HepG2 (cell line): ENCODE results near the gene CLIC3. TPM values are rescaled to one million over a fixed set of nuclear protein-coding genes. Genes with fewer than 3 reads are reported as not detected.
A peak's percentile ranks its signal among the peaks of the same experiment; 100 is the strongest.

ENCODE experiments used
- ARID2 ChIP-seq: sonication (generic); formaldehyde crosslinking; IDR thresholded peaks from 2 replicates; pipeline ENCODE4 v1.8.1; 2022; ENCODE audit warnings: mild to moderate bottlenecking, missing genetic modification reagents, borderline replicate concordance
- EEA1 ChIP-seq: sonication (generic); formaldehyde crosslinking; IDR thresholded peaks from 2 replicates; pipeline ENCODE4 v1.5.1; 2020; ENCODE audit warnings: mild to moderate bottlenecking, missing genetic modification reagents, borderline replicate concordance
- MBNL3 ChIP-seq: fragments of 250-450 bp; sonication (Bioruptor Pico); conservative IDR thresholded peaks from 2 replicates; pipeline ENCODE4 v1.8.0; 2022; ENCODE audit warnings: mild to moderate bottlenecking, inconsistent platforms
- MTERF4 ChIP-seq: sonication (generic); formaldehyde crosslinking; IDR thresholded peaks from 2 replicates; pipeline ENCODE4 v1.8.0; 2023; ENCODE audit warnings: mild to moderate bottlenecking, missing genetic modification reagents
- MYNN ChIP-seq: sonication (generic); formaldehyde crosslinking; IDR thresholded peaks from 2 replicates; pipeline ENCODE4 v1.4.0; 2020; ENCODE audit warnings: mild to moderate bottlenecking, low read depth, missing genetic modification reagents
- NR2C2 ChIP-seq: sonication (generic); formaldehyde crosslinking; IDR thresholded peaks from 2 replicates; pipeline ENCODE4 v1.4.0; 2020; ENCODE audit warnings: missing genetic modification reagents, mild to moderate bottlenecking, moderate library complexity, borderline replicate concordance
- PHF21A ChIP-seq: sonication (generic); formaldehyde crosslinking; IDR thresholded peaks from 2 replicates; pipeline ENCODE4 v1.5.0; 2020; ENCODE audit warnings: mild to moderate bottlenecking, missing genetic modification reagents
- POLR2G ChIP-seq: fragments of 200-400 bp; formaldehyde crosslinking; IDR thresholded peaks from 2 replicates; pipeline ENCODE4 v1.6.1; 2018; ENCODE audit warnings: mild to moderate bottlenecking, low read depth, low read length, moderate library complexity
- PRDM4 ChIP-seq: sonication (generic); formaldehyde crosslinking; IDR thresholded peaks from 2 replicates; pipeline ENCODE4 v1.9.0; 2021; ENCODE audit warnings: missing genetic modification reagents, borderline replicate concordance
- TGIF2 ChIP-seq: IDR thresholded peaks from 2 replicates; pipeline ENCODE4 v1.6.1; 2016; ENCODE audit warnings: control low read depth, missing compliant biosample characterization
- U2AF2 ChIP-seq: fragments of 200-400 bp; formaldehyde crosslinking; IDR thresholded peaks from 2 replicates; pipeline ENCODE4 v1.6.1; 2017; ENCODE audit warnings: low read depth, mild to moderate bottlenecking, low read length
- ZBTB20 ChIP-seq: sonication (generic); formaldehyde crosslinking; IDR thresholded peaks from 2 replicates; pipeline ENCODE4 v1.8.1; 2023; ENCODE audit warnings: missing genetic modification reagents, low read depth, mild to moderate bottlenecking, borderline replicate concordance
- ZBTB34 ChIP-seq: sonication (generic); formaldehyde crosslinking; IDR thresholded peaks from 2 replicates; pipeline ENCODE4 v1.8.0; 2022; ENCODE audit warnings: mild to moderate bottlenecking, missing genetic modification reagents
- ZNF10 ChIP-seq: sonication (generic); formaldehyde crosslinking; IDR thresholded peaks from 2 replicates; pipeline ENCODE4 v1.4.0; 2020; ENCODE audit warnings: mild to moderate bottlenecking, low read depth, missing genetic modification reagents, borderline replicate concordance
- ZNF12 ChIP-seq: sonication (generic); formaldehyde crosslinking; IDR thresholded peaks from 2 replicates; pipeline ENCODE4 v1.5.0; 2020; ENCODE audit warnings: missing genetic modification reagents
- ZNF839 ChIP-seq: sonication (generic); formaldehyde crosslinking; IDR thresholded peaks from 2 replicates; pipeline ENCODE4 v1.4.0; 2020; ENCODE audit warnings: missing genetic modification reagents, mild to moderate bottlenecking, borderline replicate concordance
- polyA plus RNA-seq, 8 experiments: library from polyadenylated mRNA; depleted of rRNA in 3 of 8; stranded (reverse) in 7 of 8; unstranded in 1 of 8; fragments of >200 nt; fragmentation: Illumina TruSeq in 4 of 8; extraction: Trizol in 4 of 8; gene quantifications; 2 replicates each; pipeline versions ENCODE4 v1.2.1 to v1.2.3, GENCODE V29; 2011 to 2016; ENCODE audit warnings: low read depth in 4 of 8, missing spikeins in 1 of 8, mixed read lengths in 1 of 8; ENCODE audit not compliant: insufficient read depth in 1 of 8
- total RNA-seq, 5 experiments: library from RNA; depleted of rRNA; stranded (reverse); fragments of >200 nt; fragmentation: Illumina TruSeq; extraction: Trizol; gene quantifications; 2 replicates each; pipeline ENCODE4 v1.2.3, GENCODE V29; 2016; ENCODE audit warnings: low read depth in 1 of 5
- TF ChIP-seq, protein P1 (sequence below): sonication (generic); formaldehyde crosslinking; IDR thresholded peaks from 2 replicates; pipeline ENCODE4 v1.4.0; 2020; ENCODE audit warnings: mild to moderate bottlenecking, missing genetic modification reagents, borderline replicate concordance
- TF ChIP-seq, protein P2 (sequence below): sonication (generic); formaldehyde crosslinking; IDR thresholded peaks from 2 replicates; pipeline ENCODE4 v1.5.0; 2020; ENCODE audit warnings: missing genetic modification reagents, mild to moderate bottlenecking, borderline replicate concordance

CLIC3 gene
- total and polyA plus RNA-seq, 2 of the 13 experiments (the other 11 are each of a cell fraction or from before 2014, with no cell fraction given) = 0.51 to 1.5 TPM

DNA sequence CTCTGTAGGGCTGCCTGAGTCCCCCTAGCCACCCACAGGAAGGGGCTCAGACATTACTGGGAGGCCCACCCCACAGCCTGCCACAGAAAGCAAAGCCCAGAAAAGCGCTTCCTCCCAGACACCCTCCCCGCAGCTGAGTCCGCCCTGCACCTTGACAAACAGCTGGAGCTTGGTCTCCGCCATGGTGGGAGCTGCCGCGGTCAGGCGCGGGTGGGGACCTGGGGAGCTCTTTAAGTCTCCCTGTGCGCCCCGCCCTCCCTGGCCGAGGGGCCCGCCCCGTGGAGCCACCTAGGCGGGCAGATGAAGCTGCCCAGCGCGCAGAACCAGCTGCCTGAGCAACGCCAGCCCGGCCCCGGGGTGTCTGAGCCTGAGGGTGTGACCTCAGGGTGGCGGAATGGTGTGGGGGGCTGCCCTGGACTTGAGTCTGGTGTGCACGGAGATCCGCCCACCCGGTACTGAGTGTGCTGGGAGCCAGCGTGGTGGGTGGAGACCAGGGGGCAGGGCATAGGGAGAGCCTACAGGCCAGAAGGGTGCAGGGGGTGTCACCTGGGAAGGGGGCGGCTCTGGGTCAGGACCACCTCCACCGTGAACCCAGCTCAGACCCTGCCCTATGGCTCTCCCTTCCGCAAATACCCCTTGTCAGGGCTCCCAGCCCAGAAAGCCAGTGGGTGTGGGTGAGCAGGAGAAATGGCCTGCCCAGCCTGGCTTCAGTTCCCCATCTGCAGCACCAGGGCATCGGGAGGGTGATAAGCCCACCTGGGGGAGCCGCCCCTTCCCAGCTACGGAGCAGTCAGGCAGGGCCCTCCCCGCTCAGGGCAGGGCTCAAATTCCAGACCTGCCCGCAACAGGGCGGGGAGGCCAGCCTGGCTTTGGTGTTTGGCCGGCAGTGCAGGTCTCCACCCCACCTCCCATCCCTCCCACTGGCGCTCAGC lies at the start of gene CLIC3 (continued):
- TF ChIP-seq, protein P1, sequence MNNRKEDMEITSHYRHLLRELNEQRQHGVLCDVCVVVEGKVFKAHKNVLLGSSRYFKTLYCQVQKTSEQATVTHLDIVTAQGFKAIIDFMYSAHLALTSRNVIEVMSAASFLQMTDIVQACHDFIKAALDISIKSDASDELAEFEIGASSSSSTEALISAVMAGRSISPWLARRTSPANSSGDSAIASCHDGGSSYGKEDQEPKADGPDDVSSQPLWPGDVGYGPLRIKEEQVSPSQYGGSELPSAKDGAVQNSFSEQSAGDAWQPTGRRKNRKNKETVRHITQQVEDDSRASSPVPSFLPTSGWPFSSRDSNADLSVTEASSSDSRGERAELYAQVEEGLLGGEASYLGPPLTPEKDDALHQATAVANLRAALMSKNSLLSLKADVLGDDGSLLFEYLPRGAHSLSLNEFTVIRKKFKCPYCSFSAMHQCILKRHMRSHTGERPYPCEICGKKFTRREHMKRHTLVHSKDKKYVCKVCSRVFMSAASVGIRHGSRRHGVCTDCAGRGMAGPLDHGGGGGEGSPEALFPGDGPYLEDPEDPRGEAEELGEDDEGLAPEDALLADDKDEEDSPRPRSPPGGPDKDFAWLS (CRISPR knock-in tag) = no peak
- TF ChIP-seq EEA1 (CRISPR knock-in tag) (0 out of 2 replicates have a peak, but pooled peaks have one; percentile 26), ZBTB20 (no peak), NR2C2 (CRISPR knock-in tag) (no peak), ZNF10 (CRISPR knock-in tag) (no peak), ZNF12 (CRISPR knock-in tag) (no peak), PRDM4 (CRISPR knock-in tag) (no peak), POLR2G (peak; percentile 27; the same call in 1 of the 2 replicates), MYNN (no peak), MBNL3 (CRISPR knock-in tag) (no peak), ZBTB34 (no peak), PHF21A (CRISPR knock-in tag) (peak; percentile 53), MTERF4 (CRISPR knock-in tag) (peak; percentile 68; the same call in 1 of the 2 replicates), U2AF2 (no peak), TGIF2 (CRISPR knock-in tag) (peak; percentile 77; the same call in 1 of the 2 replicates), ARID2 (no peak), ZNF839 (CRISPR knock-in tag) (no peak)
- TF ChIP-seq, protein P2, sequence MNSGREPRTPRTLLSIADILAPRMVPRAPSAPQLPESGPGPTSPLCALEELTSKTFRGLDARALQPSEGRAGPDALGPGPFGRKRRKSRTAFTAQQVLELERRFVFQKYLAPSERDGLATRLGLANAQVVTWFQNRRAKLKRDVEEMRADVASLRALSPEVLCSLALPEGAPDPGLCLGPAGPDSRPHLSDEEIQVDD (CRISPR knock-in tag) = no peak
